Astrocyte (in vitro differentiated cells and primary cell): Measurements from ENCODE around the gene PPIF. TPM values are rescaled to one million over a fixed set of nuclear protein-coding genes. Genes with fewer than 3 reads are reported as not detected.

Experiments used
- DNase-seq: peaks from one replicate; pipeline ENCODE4 v3.0.0-alpha.2; 2010; ENCODE audit warnings: low read depth
- FAIRE-seq: peaks from 2 replicates; lab custom pipeline; 2011; peaks lifted over from hg19 to GRCh38; lab: Jason Lieb, UNC
- H2AFZ ChIP-seq: 2 replicates; pipeline ENCODE4 v1.6.0; 2012; ENCODE audit warnings: low read depth, low read length, inconsistent platforms
- H3K27ac ChIP-seq: 2 replicates; pipeline ENCODE4 v1.5.1; 2011; ENCODE audit warnings: low read depth, low read length, inconsistent platforms
- H3K27me3 ChIP-seq: 2 replicates; pipeline ENCODE4 v1.6.0; 2011; ENCODE audit warnings: low read length, inconsistent platforms; ENCODE audit not compliant: insufficient read depth
- H3K36me3 ChIP-seq: 2 replicates; pipeline ENCODE4 v1.5.1; 2011; ENCODE audit warnings: low read length, inconsistent platforms; ENCODE audit not compliant: insufficient read depth
- H3K4me1 ChIP-seq: 2 replicates; pipeline ENCODE4 v1.5.1; 2011; ENCODE audit warnings: low read length, inconsistent platforms; ENCODE audit not compliant: insufficient read depth
- H3K4me2 ChIP-seq: 2 replicates; pipeline ENCODE4 v1.6.0; 2012; ENCODE audit warnings: low read length, inconsistent platforms
- H3K4me3 ChIP-seq: 2 replicates; pipeline ENCODE4 v1.5.1; 2011; ENCODE audit warnings: low read depth, mild to moderate bottlenecking, low read length, inconsistent platforms; ENCODE audit not compliant: insufficient read depth
- H3K79me2 ChIP-seq: 2 replicates; pipeline ENCODE4 v1.6.0; 2012; ENCODE audit warnings: mild to moderate bottlenecking, low read length, inconsistent platforms; ENCODE audit not compliant: insufficient read depth
- H3K9ac ChIP-seq: 2 replicates; pipeline ENCODE4 v1.6.0; 2012; ENCODE audit warnings: mild to moderate bottlenecking, low read length, inconsistent platforms
- H3K9me3 ChIP-seq: 2 replicates; pipeline ENCODE4 v1.5.1; 2012; ENCODE audit warnings: low read depth, mild to moderate bottlenecking, low read length, inconsistent platforms; ENCODE audit not compliant: insufficient read depth
- H4K20me1 ChIP-seq: 2 replicates; pipeline ENCODE4 v1.6.0; 2012; ENCODE audit warnings: low read length, inconsistent platforms; ENCODE audit not compliant: insufficient read depth
- H3K27ac Mint-ChIP-seq: one replicate; pipeline ENCODE4 v1.8.0; 2021; ENCODE audit warnings: mild to moderate bottlenecking, mixed read lengths; ENCODE audit not compliant: unreplicated experiment
- H3K27me3 Mint-ChIP-seq: one replicate; pipeline ENCODE4 v1.8.0; 2021; ENCODE audit warnings: low read depth, mixed read lengths; ENCODE audit not compliant: unreplicated experiment
- H3K36me3 Mint-ChIP-seq: one replicate; pipeline ENCODE4 v1.8.0; 2021; ENCODE audit warnings: low read depth, mixed read lengths; ENCODE audit not compliant: unreplicated experiment
- H3K4me1 Mint-ChIP-seq: one replicate; pipeline ENCODE4 v1.8.0; 2021; ENCODE audit warnings: low read depth, mixed read lengths; ENCODE audit not compliant: unreplicated experiment
- H3K4me3 Mint-ChIP-seq: one replicate; pipeline ENCODE4 v1.8.0; 2021; ENCODE audit warnings: mild to moderate bottlenecking, moderate library complexity, mixed read lengths; ENCODE audit not compliant: unreplicated experiment
- H3K9me3 Mint-ChIP-seq: one replicate; pipeline ENCODE4 v1.8.0; 2021; ENCODE audit warnings: mild to moderate bottlenecking, mixed read lengths; ENCODE audit not compliant: unreplicated experiment
- CTCF ChIP-seq: IDR thresholded peaks from 2 replicates; pipeline ENCODE4 v1.5.1; 2011; ENCODE audit warnings: low read depth, mild to moderate bottlenecking, inconsistent platforms, low read length, moderate library complexity; ENCODE audit not compliant: insufficient read depth
- EZH2 ChIP-seq: IDR thresholded peaks from 2 replicates; pipeline ENCODE4 v1.6.1; 2012; ENCODE audit warnings: mild to moderate bottlenecking, low read length, inconsistent platforms; ENCODE audit not compliant: insufficient read depth
- total RNA-seq: library from RNA; stranded (reverse); gene quantifications from 2 replicates; pipeline ENCODE4 v1.2.1, GENCODE V29; 2021

The PPIF gene
- total RNA-seq, 1 donor from 2014 or later: 31.7 TPM

GRCh38 chr10:79304479-79305087 is 42.7 kb upstream of the PPIF start:
- Histone ChIP-seq H3K79me2 (peaks cover 7% of the 10 kb centered on the region), H4K20me1 (peaks cover 88% of the 10 kb centered on the region), H3K4me1 (peaks cover 9% of the 10 kb centered on the region), H3K27ac (no peak overlapping the region), H2AFZ (no peak overlapping the region), H3K4me2 (no peak overlapping the region), H3K4me3 (no peak overlapping the region), H3K9ac (no peak overlapping the region), H3K27me3 (no peaks in the 10 kb centered on the region), H3K36me3 (peaks cover 47% of the 10 kb centered on the region), H3K9me3 (no peaks in the 10 kb centered on the region)
- DNase-seq (no peak), FAIRE-seq (no peak)
- Mint-ChIP-seq H3K4me3 (no peak overlapping the region), H3K4me1 (peaks cover 2% of the 10 kb centered on the region), H3K36me3 (peaks cover 18% of the 10 kb centered on the region), H3K9me3 (no peaks in the 10 kb centered on the region), H3K27me3 (no peaks in the 10 kb centered on the region), H3K27ac (no peak overlapping the region)
- TF ChIP-seq CTCF (no peak), EZH2 (no peak)

GRCh38 chr10:79305515-79305914 is 41.8 kb upstream of the PPIF start:
- Histone ChIP-seq H3K27me3 (no peaks in the 10 kb centered on the region), H2AFZ (no peak overlapping the region), H3K4me2 (no peak overlapping the region), H3K79me2 (peaks cover 2% of the 10 kb centered on the region), H3K9me3 (no peaks in the 10 kb centered on the region), H3K4me3 (no peak overlapping the region), H3K9ac (no peak overlapping the region), H3K27ac (no peak overlapping the region), H4K20me1 (peaks cover 83% of the 10 kb centered on the region), H3K4me1 (no peaks in the 10 kb centered on the region), H3K36me3 (peaks cover 40% of the 10 kb centered on the region)
- DNase-seq (no peak), FAIRE-seq (no peak)
- Mint-ChIP-seq H3K27me3 (no peaks in the 10 kb centered on the region), H3K36me3 (peaks cover 17% of the 10 kb centered on the region), H3K4me1 (peaks cover 2% of the 10 kb centered on the region), H3K4me3 (no peak overlapping the region), H3K9me3 (no peaks in the 10 kb centered on the region), H3K27ac (no peak overlapping the region)
- TF ChIP-seq EZH2 (no peak), CTCF (no peak)

- H3K36me3 ChIP-seq: peaks cover 39% of the 10 kb centered on the region
These were observed 41.3 kb upstream of the PPIF start for GRCh38 chr10:79305988-79306387.

More at GRCh38 chr10:79305988-79306387, 41.3 kb upstream of the PPIF start:
- peaks cover 2% of the 10 kb centered on the region for H3K4me1 Mint-ChIP-seq
- no peak overlapping the region for H3K27ac Mint-ChIP-seq
- no peaks in the 10 kb centered on the region for H3K27me3 Mint-ChIP-seq
- H3K27ac ChIP-seq: no peak overlapping the region
- no peak for DNase-seq
- H3K9ac ChIP-seq: no peak overlapping the region
- peaks cover 20% of the 10 kb centered on the region for H3K36me3 Mint-ChIP-seq
- no peaks in the 10 kb centered on the region for H3K9me3 ChIP-seq
- H3K4me3 ChIP-seq: no peak overlapping the region
- no peaks in the 10 kb centered on the region for H3K27me3 ChIP-seq
- no peaks in the 10 kb centered on the region for H3K79me2 ChIP-seq
- no peak overlapping the region for H2AFZ ChIP-seq
- H3K9me3 Mint-ChIP-seq: no peaks in the 10 kb centered on the region
- H3K4me3 Mint-ChIP-seq: no peak overlapping the region
- H3K4me1 ChIP-seq: no peaks in the 10 kb centered on the region
- no peak for TF ChIP-seq CTCF
- no peak for TF ChIP-seq EZH2
- H4K20me1 ChIP-seq: peaks cover 78% of the 10 kb centered on the region
- H3K4me2 ChIP-seq: no peak overlapping the region
- no peak for FAIRE-seq
